Measurements from ENCODE around the gene TGM2. TPM values are rescaled to one million over a fixed set of nuclear protein-coding genes. Genes with fewer than 3 reads are reported as not detected.

The TGM2 gene
- total and polyA plus RNA-seq, 2 donors (not counting 1 experiment from before 2014, with no cell fraction given) = 2.4 to 60.8 TPM

- intact Hi-C loops (cut with micrococcal nuclease) = no loop called here
- Histone ChIP-seq H3K9ac (ENCODE audit: low read length) (no peak overlapping the region), H3K27ac (ENCODE audit: low read length in 2 of 2) (no peak overlapping the region), H4K20me1 (ENCODE audit: control insufficient read depth, insufficient read depth, low read length, poor library complexity, severe bottlenecking) (no peaks in the 10 kb centered on the region), H3K27me3 (replicated peaks in 1 of 4; ENCODE audit: control extremely low read depth in 1 of 4, control insufficient read depth in 3 of 4, insufficient read depth in 4 of 4, low read length in 3 of 4) (no peaks in the 10 kb centered on the region), H3K4me3 (ENCODE audit: control extremely low read depth in 1 of 5, extremely low read depth in 1 of 5, insufficient read depth in 1 of 5, low read depth in 2 of 5, low read length in 4 of 5) (no peak overlapping the region), H3K36me3 (replicated peaks in 1 of 2; ENCODE audit: control extremely low read depth in 1 of 2, control insufficient read depth in 1 of 2, extremely low read depth in 1 of 2, insufficient read depth in 2 of 2, low read length in 1 of 2) (no peaks in the 10 kb centered on the region), H3K9me3 (ENCODE audit: control extremely low read depth in 1 of 3, control insufficient read depth in 2 of 3, insufficient read depth in 1 of 3, low read length in 2 of 3) (no peaks in the 10 kb centered on the region), H2AFZ (ENCODE audit: insufficient read depth, low read depth, low read length, poor library complexity, severe bottlenecking) (no peak overlapping the region), H3K79me2 (ENCODE audit: control insufficient read depth, insufficient read depth, low read length) (no peaks in the 10 kb centered on the region), H3K4me2 (replicated peaks; ENCODE audit: low read depth, low read length, poor library complexity, severe bottlenecking) (no peak overlapping the region), H3K4me1 (ENCODE audit: control insufficient read depth in 2 of 2, insufficient read depth in 2 of 2, low read length in 2 of 2) (no peaks in the 10 kb centered on the region)
- 96% methylated on average over 12 of the region's 18 CpGs for WGBS (ENCODE audit: insufficient coverage)
- ChIA-PET POLR2A (no interaction called here), CTCF (interaction anchor here (0.8 kb wide), 1 partner anchor 23 kb away, joined by 3 read pairs; no protein-coding TSS in a partner anchor)
- Mint-ChIP-seq H3K4me3 (no peak overlapping the region), H3K27me3 (no peaks in the 10 kb centered on the region), H3K9me3 (ENCODE audit: insufficient read depth) (no peaks in the 10 kb centered on the region), H3K4me1 (no peaks in the 10 kb centered on the region), H3K27ac (no peak overlapping the region)
- TF ChIP-seq CTCF (IDR thresholded peaks at IDR 0.05) (no peak), EZH2 (IDR thresholded peaks at IDR 0.05; ENCODE audit: borderline replicate concordance, insufficient read depth, low read depth, low read length, poor library complexity, severe bottlenecking) (no peak)
- no peak for DNase-seq
- ATAC-seq (ENCODE audit: low read depth) = no peak
Measured at GRCh38 chr20:38125157-38126056, 39.7 kb downstream of the TGM2 start.

- no peak overlapping the region for H3K4me3 ChIP-seq (ENCODE audit: control extremely low read depth in 1 of 5, extremely low read depth in 1 of 5, insufficient read depth in 1 of 5, low read depth in 2 of 5, low read length in 4 of 5)
- Mint-ChIP-seq H3K4me1 (no peaks in the 10 kb centered on the region), H3K9me3 (ENCODE audit: insufficient read depth) (no peaks in the 10 kb centered on the region), H3K4me3 (no peak overlapping the region), H3K27ac (no peak overlapping the region), H3K27me3 (no peaks in the 10 kb centered on the region)
- ATAC-seq (ENCODE audit: low read depth) (no peak), DNase-seq (no peak)
- no peaks in the 10 kb centered on the region for H3K4me1 ChIP-seq (ENCODE audit: control insufficient read depth in 2 of 2, insufficient read depth in 2 of 2, low read length in 2 of 2)
- no peak for TF ChIP-seq CTCF (IDR thresholded peaks at IDR 0.05)
- TF ChIP-seq EZH2 (IDR thresholded peaks at IDR 0.05; ENCODE audit: borderline replicate concordance, insufficient read depth, low read depth, low read length, poor library complexity, severe bottlenecking) = no peak
- intact Hi-C loops (cut with micrococcal nuclease) = no loop called here
- CTCF ChIA-PET = interaction anchor here (0.6 to 2.6 kb wide), 3 partner anchors 49 to 98 kb away, joined by 3 to 15 read pairs (median 7); no protein-coding TSS in a partner anchor
- no peak overlapping the region for H3K9ac ChIP-seq (ENCODE audit: low read length)
- H3K27me3 ChIP-seq (replicated peaks in 1 of 4; ENCODE audit: control extremely low read depth in 1 of 4, control insufficient read depth in 3 of 4, insufficient read depth in 4 of 4, low read length in 3 of 4) = no peaks in the 10 kb centered on the region
- WGBS (ENCODE audit: insufficient coverage) = 85% methylated on average over 4 of the region's 4 CpGs
- no peaks in the 10 kb centered on the region for H3K9me3 ChIP-seq (ENCODE audit: control extremely low read depth in 1 of 3, control insufficient read depth in 2 of 3, insufficient read depth in 1 of 3, low read length in 2 of 3)
- no peak overlapping the region for H3K4me2 ChIP-seq (replicated peaks; ENCODE audit: low read depth, low read length, poor library complexity, severe bottlenecking)
- no peaks in the 10 kb centered on the region for H4K20me1 ChIP-seq (ENCODE audit: control insufficient read depth, insufficient read depth, low read length, poor library complexity, severe bottlenecking)
- POLR2A ChIA-PET = no interaction called here
- no peaks in the 10 kb centered on the region for H3K79me2 ChIP-seq (ENCODE audit: control insufficient read depth, insufficient read depth, low read length)
- H2AFZ ChIP-seq (ENCODE audit: insufficient read depth, low read depth, low read length, poor library complexity, severe bottlenecking) = no peak overlapping the region
- no peak overlapping the region for H3K27ac ChIP-seq (ENCODE audit: low read length in 2 of 2)
- no peaks in the 10 kb centered on the region for H3K36me3 ChIP-seq (replicated peaks in 1 of 2; ENCODE audit: control extremely low read depth in 1 of 2, control insufficient read depth in 1 of 2, extremely low read depth in 1 of 2, insufficient read depth in 2 of 2, low read length in 1 of 2)
Measured at GRCh38 chr20:38123021-38123587, 42.0 kb downstream of the TGM2 start.
